K562 (cell line): Measurements from ENCODE around the gene CCNYL1. TPM values are rescaled to one million over a fixed set of nuclear protein-coding genes. Genes with fewer than 3 reads are reported as not detected.
A peak's percentile ranks its signal among the peaks of the same experiment; 100 is the strongest.

Experiments used
- ATAC-seq: fragments of 200-7000 bp; cut with Tn5 transposase; 3 replicates; pipeline ENCODE4 v1.9.1; 2020; ENCODE audit warnings: moderate library complexity
- BruUV-seq: library from RNA; stranded (reverse); fragments of 400-500 nt; replicated peaks from 2 replicates; lab custom pipeline; 2021; lab: Mats Ljungman, UMichigan
- CTCF ChIA-PET: fragments of 300-600 bp; formaldehyde crosslinking; extraction: SDS; loops from one replicate; lab custom pipeline; 2021; ENCODE audit warnings: low intra/inter-chr PET ratio; lab: Yijun Ruan, JAX
- POLR2A ChIA-PET: fragments of 300-600, 350-650 bp; sonication (Branson Sonifier 250); formaldehyde crosslinking; extraction: SDS; loops from one replicate; lab custom pipeline; 2021; ENCODE audit warnings: antibody characterized with exemption, inconsistent platforms; lab: Yijun Ruan, JAX
- DNase-seq, 4 experiments: peaks; one replicate each; pipeline versions ENCODE4 v3.0.0 to v3.0.0-alpha.2; 2011 to 2018; ENCODE audit warnings: low spot score in 3 of 4, mixed read lengths in 3 of 4; ENCODE audit errors: extremely low read depth in 1 of 4
- FAIRE-seq: peaks from 2 replicates; lab custom pipeline; 2011; peaks lifted over from hg19 to GRCh38; lab: Jason Lieb, UNC
- H2AFZ ChIP-seq: 2 replicates; pipeline ENCODE4 v1.6.0; 2011; ENCODE audit warnings: low read depth, low read length, control low read depth, inconsistent platforms
- H3K27ac ChIP-seq: fragments of 200-600 bp; 3 replicates; pipeline ENCODE4 v1.8.0; 2011; ENCODE audit warnings: low read depth, mild to moderate bottlenecking, control low read depth, inconsistent platforms, low read length, moderate library complexity, mixed read lengths; ENCODE audit errors: extremely low read depth
- H3K27me3 ChIP-seq, 2 experiments: fragments of 300-600 bp in 1 of 2; 2 replicates in 1 of 2; 3 replicates in 1 of 2; pipeline versions ENCODE4 v1.6.0 to v1.8.0; 2011; ENCODE audit warnings: inconsistent platforms in 2 of 2, low read length in 2 of 2, mild to moderate bottlenecking in 1 of 2, mixed read lengths in 1 of 2, moderate library complexity in 1 of 2; ENCODE audit not compliant: control insufficient read depth in 2 of 2, insufficient read depth in 2 of 2
- H3K36me3 ChIP-seq: fragments of 300-600 bp; 3 replicates; pipeline ENCODE4 v1.8.0; 2011; ENCODE audit warnings: mild to moderate bottlenecking, low read length, inconsistent platforms; ENCODE audit not compliant: control insufficient read depth, insufficient read depth
- H3K4me1 ChIP-seq, 2 experiments: fragments of 200-600 bp in 1 of 2; replicated peaks in 1 of 2; 2 replicates in 1 of 2; 3 replicates in 1 of 2; pipeline versions ENCODE4 v1.5.1 to v1.8.0; 2011; ENCODE audit warnings: inconsistent platforms in 2 of 2, low read length in 2 of 2, mild to moderate bottlenecking in 1 of 2, mixed read lengths in 1 of 2, moderate library complexity in 1 of 2; ENCODE audit not compliant: control insufficient read depth in 2 of 2, insufficient read depth in 2 of 2
- H3K4me2 ChIP-seq: 2 replicates; pipeline ENCODE4 v1.6.1; 2011; ENCODE audit warnings: low read length, control low read depth, inconsistent platforms, mixed read lengths; ENCODE audit not compliant: insufficient read depth
- H3K4me3 ChIP-seq: fragments of 200-600 bp; sonication (generic), shearing (Covaris generic); 2 replicates; pipeline ENCODE4 v1.5.1; 2016; ENCODE audit warnings: control low read depth, inconsistent platforms
- H3K79me2 ChIP-seq: fragments of 200-600 bp; 3 replicates; pipeline ENCODE4 v1.8.0; 2011; ENCODE audit warnings: low read length, inconsistent platforms; ENCODE audit not compliant: control insufficient read depth, insufficient read depth
- H3K9ac ChIP-seq, 2 experiments: 2 replicates each; pipeline versions ENCODE4 v1.6.0 to v1.6.1; 2011; ENCODE audit warnings: low read depth in 2 of 2, low read length in 2 of 2, control low read depth in 1 of 2, inconsistent platforms in 1 of 2, mild to moderate bottlenecking in 1 of 2, mixed read lengths in 1 of 2; ENCODE audit not compliant: insufficient read depth in 1 of 2
- H3K9me1 ChIP-seq: one replicate; pipeline ENCODE4 v1.6.0; 2011; ENCODE audit warnings: inconsistent platforms, mild to moderate bottlenecking, low read length, moderate library complexity; ENCODE audit not compliant: control insufficient read depth, insufficient read depth
- H3K9me3 ChIP-seq: replicated peaks from 2 replicates; pipeline ENCODE4 v1.5.1; 2011; ENCODE audit warnings: low read depth, low read length, inconsistent platforms; ENCODE audit not compliant: control insufficient read depth, insufficient read depth
- H4K20me1 ChIP-seq: replicated peaks from 2 replicates; pipeline ENCODE4 v1.6.1; 2011; ENCODE audit warnings: low read length, inconsistent platforms, mixed read lengths; ENCODE audit not compliant: control insufficient read depth, insufficient read depth
- C11orf30 ChIP-seq: fragments of 450-650 bp; IDR thresholded peaks from 2 replicates; pipeline ENCODE4 v1.6.1; 2016; ENCODE audit warnings: low read depth, mild to moderate bottlenecking
- CBFA2T3 ChIP-seq: fragments of 450-650 bp; IDR thresholded peaks from 2 replicates; pipeline ENCODE4 v1.6.1; 2017
- DDX20 ChIP-seq: fragments of 450-650 bp; IDR thresholded peaks from 2 replicates; pipeline ENCODE4 v1.6.1; 2016; ENCODE audit warnings: missing genetic modification characterization, low read depth, mild to moderate bottlenecking, missing compliant biosample characterization, moderate library complexity
- FOS ChIP-seq: IDR thresholded peaks from 3 replicates; pipeline ENCODE4 v1.6.1; 2011; ENCODE audit not compliant: insufficient read length; ENCODE audit errors: extremely low read depth
- FOXK2 ChIP-seq, 2 experiments: fragments of 450-650 bp; IDR thresholded peaks in 1 of 2; conservative IDR thresholded peaks in 1 of 2; 2 replicates each; pipeline ENCODE4 v1.6.1; 2016; ENCODE audit warnings: low read depth in 2 of 2, mild to moderate bottlenecking in 1 of 2
- IFI16 ChIP-seq: fragments of 250-450 bp; sonication (Bioruptor Pico); IDR thresholded peaks from 2 replicates; pipeline ENCODE4 v2.1.2; 2022; ENCODE audit warnings: mild to moderate bottlenecking, inconsistent platforms
- MAFG ChIP-seq: fragments of 450-650 bp; conservative IDR thresholded peaks from 2 replicates; pipeline ENCODE4 v1.6.1; 2016; ENCODE audit warnings: missing genetic modification characterization, missing compliant biosample characterization
- MYC ChIP-seq, 2 experiments: fragments of 250-450 bp in 1 of 2; sonication (Bioruptor Pico) in 1 of 2; IDR thresholded peaks; 2 replicates each; pipeline versions ENCODE4 v1.5.1 to v1.6.1; 2012 to 2021; ENCODE audit warnings: low read depth in 2 of 2, borderline replicate concordance in 1 of 2, improper control_type of control experiment in 1 of 2, low read length in 1 of 2, mild to moderate bottlenecking in 1 of 2, moderate library complexity in 1 of 2
- NFRKB ChIP-seq: fragments of 450-650 bp; IDR thresholded peaks from 2 replicates; pipeline ENCODE4 v1.6.1; 2016; ENCODE audit warnings: low read depth
- SAFB ChIP-seq: fragments of 200-400 bp; formaldehyde crosslinking; IDR thresholded peaks from 2 replicates; pipeline ENCODE4 v1.6.1; 2017; ENCODE audit warnings: low read depth, low read length, borderline replicate concordance
- ZNF316 ChIP-seq: fragments of 450-650 bp; IDR thresholded peaks from 2 replicates; pipeline ENCODE4 v1.6.1; 2016
- WGBS: fragments of 100-300 bp; shearing (Covaris generic); methylation state at CpG from one replicate; pipeline ENCODE4 v1.1.6; 2016; ENCODE audit warnings: low coverage, mixed read lengths; ENCODE audit not compliant: insufficient coverage; ENCODE audit errors: missing lambda C conversion rate; 5-methylcytosine and 5-hydroxymethylcytosine counted together
- in situ Hi-C: fragments of 300-500 bp; cut with MboI; formaldehyde crosslinking; loops from 4 replicates; pipeline ENCODE4 v1.15.0; 2018; ENCODE audit warnings: inconsistent platforms, mixed read lengths
- intact Hi-C: fragments of 100-400 bp; cut with micrococcal nuclease; formaldehyde crosslinking; loops from 2 replicates; pipeline ENCODE4 v1.14.2; 2022
- polyA plus RNA-seq, 8 experiments: library from polyadenylated mRNA; depleted of rRNA in 4 of 8; stranded (reverse) in 5 of 8; unstranded in 3 of 8; fragments of >200 nt; fragmentation: Nextera tagmentation in 2 of 8; fragmentation: Illumina TruSeq in 1 of 8; extraction: Ambion mirVana in 2 of 8; extraction: Trizol in 1 of 8; gene quantifications; 2 replicates each; pipeline versions ENCODE4 v1.2.1 to v1.2.3, GENCODE V29; 2011 to 2014; ENCODE audit warnings: inconsistent platforms in 1 of 8, missing spikeins in 1 of 8
- total RNA-seq, 7 experiments: library from RNA; depleted of rRNA in 6 of 7; stranded (reverse); fragments of >200 nt in 6 of 7; fragmentation: Illumina TruSeq in 2 of 7; extraction: Trizol in 2 of 7; gene quantifications; 2 replicates each; pipeline versions ENCODE4 v1.2.1 to v1.2.3, GENCODE V29; 2011 to 2021; ENCODE audit warnings: low replicate concordance in 1 of 7
- TF ChIP-seq, protein P1 (sequence below): fragments of 450-650 bp; formaldehyde crosslinking; IDR thresholded peaks from 2 replicates; pipeline ENCODE4 v1.4.0; 2022; ENCODE audit warnings: mild to moderate bottlenecking, moderate library complexity

Gene CCNYL1
- total and polyA plus RNA-seq, 9 of the 15 experiments (the other 6 are each of a cell fraction or from before 2014, with no cell fraction given), result 1.9 to 7.5 (median 4.7) TPM

DNA sequence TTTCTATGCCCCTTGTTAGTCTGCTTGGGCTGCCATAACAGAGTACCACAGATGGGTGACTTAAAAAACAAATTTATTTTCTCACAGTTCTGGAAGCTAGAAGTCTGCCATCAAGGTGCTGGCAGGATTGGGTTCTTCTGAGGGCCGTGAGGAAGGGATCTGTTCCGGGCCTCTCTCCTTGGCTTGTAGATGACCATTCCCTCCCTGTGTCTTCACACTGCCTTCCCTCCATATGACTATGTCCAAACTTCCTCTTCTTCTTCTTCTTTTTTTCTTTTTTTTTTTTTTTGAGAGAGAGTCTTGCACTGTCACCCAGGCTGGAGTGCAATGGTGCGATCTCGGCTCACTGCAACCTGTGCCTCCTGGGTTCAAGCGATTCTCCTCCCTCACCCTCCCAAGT is 13.1 kb upstream of the CCNYL1 start (continued):
- TF ChIP-seq CBFA2T3 (no peak), FOS (no peak), MYC (IDR thresholded peaks at IDR 0.05; ENCODE audit: low read depth, low read length) (no peak), MYC (CRISPR knock-in tag; IDR thresholded peaks at IDR 0.05; ENCODE audit: borderline replicate concordance, low read depth) (no peak), IFI16 (CRISPR knock-in tag) (no peak), NFRKB (no peak), DDX20 (tag) (no peak)
- TF ChIP-seq, protein P1, sequence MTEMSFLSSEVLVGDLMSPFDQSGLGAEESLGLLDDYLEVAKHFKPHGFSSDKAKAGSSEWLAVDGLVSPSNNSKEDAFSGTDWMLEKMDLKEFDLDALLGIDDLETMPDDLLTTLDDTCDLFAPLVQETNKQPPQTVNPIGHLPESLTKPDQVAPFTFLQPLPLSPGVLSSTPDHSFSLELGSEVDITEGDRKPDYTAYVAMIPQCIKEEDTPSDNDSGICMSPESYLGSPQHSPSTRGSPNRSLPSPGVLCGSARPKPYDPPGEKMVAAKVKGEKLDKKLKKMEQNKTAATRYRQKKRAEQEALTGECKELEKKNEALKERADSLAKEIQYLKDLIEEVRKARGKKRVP, result no peak
- TF ChIP-seq, all 486 proteins: peak for 0

DNA sequence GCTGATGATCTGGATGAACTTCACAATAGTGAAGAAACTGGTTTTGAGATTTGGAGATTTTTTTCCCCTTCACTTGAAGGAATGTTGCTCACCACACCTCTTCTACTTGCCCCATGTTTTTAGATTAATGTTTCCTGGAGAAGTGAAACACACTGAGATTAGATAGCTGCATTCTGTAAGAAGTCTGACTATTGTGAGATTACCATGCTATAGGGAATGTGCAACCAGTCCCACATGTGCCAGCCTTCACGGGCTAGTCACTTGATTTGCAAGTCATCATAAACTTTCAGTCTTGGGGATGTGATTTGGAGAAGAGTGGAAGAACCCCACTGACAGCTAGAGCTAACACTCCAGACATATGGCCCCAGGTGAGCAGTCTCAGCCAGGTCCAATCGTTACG is 7.4 kb upstream of the CCNYL1 start:
- H3K27ac ChIP-seq, result no peak overlapping the region
- FAIRE-seq, result no peak
- in situ Hi-C loops, result no loop called here

More for the DNA sequence above, 7.4 kb upstream of the CCNYL1 start:
- Histone ChIP-seq H3K9me1 (no peaks in the 10 kb centered on the region), H3K27me3 (no peaks in the 10 kb centered on the region), H3K4me2 (no peak overlapping the region), H3K9me3 (no peaks in the 10 kb centered on the region), H3K36me3 (no peaks in the 10 kb centered on the region), H4K20me1 (no peaks in the 10 kb centered on the region), H2AFZ (no peak overlapping the region), H3K9ac (no peak overlapping the region; a peak in 1 of 4 replicates), H3K79me2 (no peaks in the 10 kb centered on the region), H3K4me3 (no peak overlapping the region), H3K4me1 (peaks cover 0 to 4% of the 10 kb centered on the region in 2 experiments; a peak in 1 of 5 replicates)
- no peak for ATAC-seq
- ChIA-PET CTCF (no interaction called here), POLR2A (interaction anchor here (0.8 to 1.1 kb wide), 3 partner anchors 11 to 77 kb away, joined by 3 to 7 read pairs (median 4); no protein-coding TSS in a partner anchor)
- intact Hi-C loops, result no loop called here
- WGBS, result 59% methylated on average over 3 of the region's 3 CpGs
- DNase-seq, result no peak
- no TSS peak for BruUV-seq
- TF ChIP-seq ZNF316 (peak; percentile 50; the same call in 1 of the 2 replicates), C11orf30 (peak; percentile 57; the same call in 1 of the 2 replicates), MAFG (tag) (0 out of 2 replicates have a peak, but pooled peaks have one; percentile 23), SAFB (no peak), FOXK2 (conservative IDR thresholded peaks at IDR 0.05 in 1 of 2, IDR thresholded peaks at IDR 0.05 in 1 of 2; ENCODE audit: low read depth in 2 of 2) (no peak)
